ENCODE data around the gene RAF1.

DNA sequence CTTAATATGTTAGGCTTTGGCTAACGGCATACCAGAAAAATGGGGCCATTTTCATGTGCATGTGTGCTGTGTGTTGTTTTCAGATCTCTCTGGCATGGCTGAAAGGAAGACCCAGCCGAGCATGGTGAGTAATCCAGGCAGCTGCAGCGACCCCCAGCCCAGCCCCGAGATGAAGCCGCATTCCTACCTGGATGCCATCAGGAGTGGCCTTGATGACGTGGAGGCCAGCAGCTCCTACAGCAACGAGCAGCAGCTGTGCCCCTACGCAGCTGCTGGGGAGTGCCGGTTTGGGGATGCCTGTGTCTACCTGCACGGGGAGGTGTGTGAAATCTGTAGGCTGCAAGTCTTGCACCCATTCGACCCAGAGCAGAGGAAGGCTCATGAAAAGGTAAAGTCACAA is 91.9 kb downstream of the RAF1 start:
- TF ChIP-seq, protein P1, sequence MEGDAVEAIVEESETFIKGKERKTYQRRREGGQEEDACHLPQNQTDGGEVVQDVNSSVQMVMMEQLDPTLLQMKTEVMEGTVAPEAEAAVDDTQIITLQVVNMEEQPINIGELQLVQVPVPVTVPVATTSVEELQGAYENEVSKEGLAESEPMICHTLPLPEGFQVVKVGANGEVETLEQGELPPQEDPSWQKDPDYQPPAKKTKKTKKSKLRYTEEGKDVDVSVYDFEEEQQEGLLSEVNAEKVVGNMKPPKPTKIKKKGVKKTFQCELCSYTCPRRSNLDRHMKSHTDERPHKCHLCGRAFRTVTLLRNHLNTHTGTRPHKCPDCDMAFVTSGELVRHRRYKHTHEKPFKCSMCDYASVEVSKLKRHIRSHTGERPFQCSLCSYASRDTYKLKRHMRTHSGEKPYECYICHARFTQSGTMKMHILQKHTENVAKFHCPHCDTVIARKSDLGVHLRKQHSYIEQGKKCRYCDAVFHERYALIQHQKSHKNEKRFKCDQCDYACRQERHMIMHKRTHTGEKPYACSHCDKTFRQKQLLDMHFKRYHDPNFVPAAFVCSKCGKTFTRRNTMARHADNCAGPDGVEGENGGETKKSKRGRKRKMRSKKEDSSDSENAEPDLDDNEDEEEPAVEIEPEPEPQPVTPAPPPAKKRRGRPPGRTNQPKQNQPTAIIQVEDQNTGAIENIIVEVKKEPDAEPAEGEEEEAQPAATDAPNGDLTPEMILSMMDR (IDR thresholded peaks at IDR 0.05 in 2 of 3, conservative IDR thresholded peaks at IDR 0.05 in 1 of 3; ENCODE audit: borderline replicate concordance in 1 of 3, insufficient read depth in 1 of 3, low read depth in 2 of 3, low read length in 2 of 3): no peak
- TF ChIP-seq POLR2A (IDR thresholded peaks at IDR 0.05; ENCODE audit: borderline replicate concordance, extremely low read depth, insufficient read depth, insufficient read length) (no peak), SIN3A (IDR thresholded peaks at IDR 0.05; ENCODE audit: low read depth) (no peak), POLR2AphosphoS5 (IDR thresholded peaks at IDR 0.05; ENCODE audit: low read depth, low read length) (no peak), CEBPB (IDR thresholded peaks at IDR 0.05; ENCODE audit: low read depth) (no peak), ELF1 (IDR thresholded peaks at IDR 0.05; ENCODE audit: borderline replicate concordance, low read depth) (no peak)
- TF ChIP-seq, protein P2, sequence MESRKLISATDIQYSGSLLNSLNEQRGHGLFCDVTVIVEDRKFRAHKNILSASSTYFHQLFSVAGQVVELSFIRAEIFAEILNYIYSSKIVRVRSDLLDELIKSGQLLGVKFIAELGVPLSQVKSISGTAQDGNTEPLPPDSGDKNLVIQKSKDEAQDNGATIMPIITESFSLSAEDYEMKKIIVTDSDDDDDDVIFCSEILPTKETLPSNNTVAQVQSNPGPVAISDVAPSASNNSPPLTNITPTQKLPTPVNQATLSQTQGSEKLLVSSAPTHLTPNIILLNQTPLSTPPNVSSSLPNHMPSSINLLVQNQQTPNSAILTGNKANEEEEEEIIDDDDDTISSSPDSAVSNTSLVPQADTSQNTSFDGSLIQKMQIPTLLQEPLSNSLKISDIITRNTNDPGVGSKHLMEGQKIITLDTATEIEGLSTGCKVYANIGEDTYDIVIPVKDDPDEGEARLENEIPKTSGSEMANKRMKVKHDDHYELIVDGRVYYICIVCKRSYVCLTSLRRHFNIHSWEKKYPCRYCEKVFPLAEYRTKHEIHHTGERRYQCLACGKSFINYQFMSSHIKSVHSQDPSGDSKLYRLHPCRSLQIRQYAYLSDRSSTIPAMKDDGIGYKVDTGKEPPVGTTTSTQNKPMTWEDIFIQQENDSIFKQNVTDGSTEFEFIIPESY (IDR thresholded peaks at IDR 0.05; ENCODE audit: extremely low read depth, insufficient replicate concordance, low read length): no peak
